SK-N-DZ (cell line): Measurements from ENCODE around the gene CCDC178.
"Not testable (repeated sequence)": the region's sequence is repeated elsewhere in the genome, so short reads cannot be mapped to it uniquely, and the experiment has no call there.

Source experiments
- DNase-seq: peaks from one replicate; pipeline ENCODE4 v3.0.0-alpha.2; 2015; ENCODE audit warnings: low spot score

Gene CCDC178

DNA sequence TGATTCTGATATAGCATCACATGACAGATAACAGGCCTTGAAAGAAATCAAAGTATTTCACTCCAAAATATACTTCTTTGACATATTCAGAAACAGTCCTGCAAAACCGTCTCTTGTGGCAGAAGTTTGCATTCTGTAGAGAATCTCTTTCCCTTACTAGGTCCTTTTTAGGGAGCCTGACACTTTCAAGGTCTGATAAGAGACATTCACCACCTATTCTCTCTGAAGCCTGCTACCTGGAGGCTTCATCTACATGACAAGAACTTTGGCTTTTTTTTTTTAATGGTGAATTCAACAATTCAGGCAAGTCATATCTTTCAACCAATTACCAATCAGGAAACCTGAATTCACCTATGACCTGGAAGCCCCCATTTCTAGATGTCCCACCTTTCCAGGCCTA, 83.8 kb downstream of the CCDC178 start:
- DNase-seq, result no peak

- DNase-seq, result peak; percentile 4
Measured at GRCh38 chr18:33355756-33356155, 84.8 kb downstream of the CCDC178 start.

DNA sequence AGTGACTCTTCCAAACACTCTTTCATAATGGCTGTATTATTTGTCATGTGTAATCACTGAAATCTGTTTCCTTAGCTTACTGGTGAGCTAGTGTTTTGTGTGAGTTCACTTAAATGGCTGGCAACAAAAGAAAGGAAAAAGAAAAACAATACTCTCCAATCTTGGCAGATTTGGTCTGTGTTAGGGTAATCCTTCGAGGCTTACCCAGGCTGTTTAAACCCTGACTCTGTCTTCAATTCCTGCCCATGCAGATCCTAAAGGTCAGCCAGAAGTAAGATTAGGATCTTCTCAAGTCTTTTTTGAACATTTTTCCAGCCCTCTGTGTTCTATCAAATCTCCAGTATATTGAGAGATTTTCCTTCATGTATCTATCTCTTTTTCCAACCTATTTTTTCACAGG, 85.3 kb downstream of the CCDC178 start:
- DNase-seq, result no peak

GRCh38 chr18:33350256-33350655, 90.3 kb downstream of the CCDC178 start:
- DNase-seq, result no peak

GRCh38 chr18:33339733-33340132, 100.8 kb downstream of the CCDC178 start:
- not testable (repeated sequence) for DNase-seq

DNA sequence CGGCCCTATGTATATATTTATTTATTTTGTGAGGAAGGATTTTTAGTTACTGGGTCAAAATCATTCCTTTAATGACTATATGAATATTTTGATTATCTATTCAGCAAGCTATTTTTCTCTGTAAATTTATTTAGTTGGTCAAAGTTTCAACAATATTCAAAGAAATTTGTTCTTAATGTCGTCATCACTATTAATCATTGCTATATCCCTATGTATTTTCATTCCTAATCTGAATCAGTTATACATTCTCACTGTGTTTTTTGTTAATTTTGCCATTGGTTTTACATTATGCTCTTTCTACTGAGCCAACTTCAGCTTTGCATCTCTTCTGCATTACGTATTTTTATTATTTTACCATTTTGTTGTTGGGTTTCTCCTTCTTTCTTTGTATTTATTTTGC, 105.7 kb downstream of the CCDC178 start:
- no peak for DNase-seq

DNA sequence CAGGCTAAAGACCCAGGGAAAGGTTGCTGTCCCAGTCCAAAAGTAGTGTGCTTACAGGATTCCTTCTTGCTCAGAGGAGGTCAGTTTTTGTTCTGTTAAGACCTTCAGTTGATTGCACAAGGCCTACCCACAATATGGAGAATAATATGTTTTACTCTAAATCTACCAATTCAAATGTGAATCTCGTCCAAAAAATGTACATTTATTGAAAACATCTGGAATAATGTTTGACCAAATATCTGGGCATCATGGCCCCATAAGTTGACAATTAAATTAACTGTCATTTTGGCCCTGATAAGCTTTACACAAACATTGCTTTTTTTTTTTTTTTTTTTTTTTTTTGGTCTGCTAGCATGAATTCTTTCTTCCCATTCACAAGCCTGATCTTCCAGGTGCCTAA, 109.8 kb downstream of the CCDC178 start:
- no peak for DNase-seq

DNA sequence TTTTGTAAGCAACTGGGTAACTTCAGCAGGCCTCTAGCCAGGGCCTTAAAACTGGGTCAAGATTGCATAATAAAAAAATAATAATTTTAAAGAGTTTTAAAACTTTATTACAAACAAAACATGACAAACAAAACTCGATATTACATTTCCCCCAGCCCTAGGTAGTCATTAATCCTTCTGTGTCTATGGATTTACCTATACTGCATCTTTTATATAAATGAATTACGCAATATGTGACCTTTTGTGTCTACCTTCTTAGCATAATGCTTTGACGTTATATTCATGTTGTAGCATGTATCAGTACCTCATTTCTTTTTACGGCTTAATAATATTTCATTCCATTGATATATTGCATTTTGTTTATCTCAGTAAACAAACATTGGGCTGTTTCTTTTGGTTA, 113.5 kb downstream of the CCDC178 start:
- DNase-seq, result no peak

- no peak for DNase-seq
Measured at GRCh38 chr18:33317640-33318039, 122.9 kb downstream of the CCDC178 start.

DNA sequence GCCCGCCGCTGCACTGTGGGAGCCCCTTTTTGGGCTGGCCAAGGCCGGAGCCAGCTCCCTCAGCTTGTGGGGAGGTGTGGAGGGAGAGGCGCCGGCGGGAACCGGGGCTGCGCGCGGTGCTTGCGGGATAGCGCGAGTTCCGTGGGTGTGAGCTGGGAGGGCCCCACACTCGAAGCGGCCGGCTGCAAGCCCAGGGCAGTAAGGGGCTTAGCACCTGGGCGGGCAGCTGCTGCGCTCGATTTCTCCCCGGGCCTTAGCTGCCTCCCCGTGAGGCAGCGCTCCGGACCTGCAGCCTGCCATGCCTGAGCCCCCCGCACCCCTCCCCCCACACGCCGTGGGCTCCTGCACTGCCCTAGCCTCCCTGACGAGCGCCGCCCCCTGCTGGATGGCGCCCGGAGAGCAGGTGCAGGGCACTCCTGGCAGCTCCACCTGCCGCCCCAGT, 124.4 kb downstream of the CCDC178 start:
- DNase-seq, result no peak

- DNase-seq, result no peak
Measured at GRCh38 chr18:33307520-33307919, 133.0 kb downstream of the CCDC178 start.

GRCh38 chr18:33304277-33304676, 136.2 kb downstream of the CCDC178 start:
- no peak for DNase-seq

- DNase-seq, result no peak
Measured at GRCh38 chr18:33291539-33291938, 149.0 kb downstream of the CCDC178 start.

DNA sequence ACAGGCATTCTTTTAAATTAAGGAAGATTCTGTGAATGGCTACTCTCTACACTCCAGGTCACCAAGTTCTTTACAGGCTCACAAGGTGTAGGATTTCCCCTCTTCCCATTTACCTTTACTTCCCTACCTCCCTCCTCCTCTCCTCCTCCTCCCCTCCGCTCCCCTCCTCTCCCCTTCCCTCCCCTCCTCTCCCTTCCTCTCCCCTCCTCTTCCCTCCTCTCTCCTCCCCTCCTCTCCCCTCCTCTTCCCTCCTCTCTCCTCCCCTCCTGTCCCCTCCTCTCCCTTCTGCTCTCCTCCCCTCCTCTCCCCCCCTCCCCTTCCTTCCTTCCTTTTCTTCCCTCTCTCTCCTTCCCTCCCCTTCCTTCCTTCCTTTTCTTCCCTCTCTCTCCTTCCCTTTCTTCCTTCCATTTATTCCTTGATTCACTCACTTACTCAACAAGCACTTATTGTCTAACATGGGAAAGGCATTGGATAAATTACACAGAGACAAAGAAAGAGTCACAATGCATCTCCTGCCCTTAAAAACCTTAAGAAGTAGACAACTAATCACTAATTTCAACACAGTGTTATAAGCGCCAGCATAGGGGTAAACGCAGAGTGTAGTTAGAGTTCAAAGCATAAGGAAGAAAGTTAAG, 152.3 kb downstream of the CCDC178 start:
- no peak for DNase-seq

DNA sequence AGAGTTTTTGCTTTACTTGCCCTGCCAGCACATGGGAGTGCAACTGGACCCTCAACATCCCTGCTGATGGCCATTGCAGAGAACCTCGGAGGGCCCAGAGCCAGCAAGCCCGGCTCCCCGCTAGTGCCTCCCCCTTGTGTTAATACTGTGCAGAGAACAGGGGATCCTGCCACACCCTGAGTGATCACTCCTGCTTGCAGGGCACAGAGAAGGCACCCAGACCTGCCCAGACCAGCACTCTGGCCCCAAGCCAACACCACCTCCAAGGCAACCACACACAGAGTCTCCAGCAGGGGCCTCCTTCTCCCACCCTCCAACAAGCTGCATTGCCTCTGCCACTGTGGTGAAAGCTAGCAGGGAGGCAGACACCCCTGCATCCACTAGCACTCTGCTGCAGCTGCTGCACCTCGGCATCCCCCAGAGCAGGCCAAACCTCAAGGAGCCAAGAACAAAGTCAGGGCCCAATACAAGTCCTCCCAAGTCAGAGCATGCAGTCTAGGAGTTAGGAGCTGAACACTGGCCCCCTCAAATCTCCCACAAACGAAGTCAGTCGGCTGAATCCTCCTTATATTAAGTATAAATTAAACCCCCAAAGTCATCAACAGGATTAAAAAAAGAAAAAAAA, 157.7 kb downstream of the CCDC178 start:
- peak; percentile 28 for DNase-seq

GRCh38 chr18:33282142-33282541, 158.4 kb downstream of the CCDC178 start:
- no peak for DNase-seq

DNA sequence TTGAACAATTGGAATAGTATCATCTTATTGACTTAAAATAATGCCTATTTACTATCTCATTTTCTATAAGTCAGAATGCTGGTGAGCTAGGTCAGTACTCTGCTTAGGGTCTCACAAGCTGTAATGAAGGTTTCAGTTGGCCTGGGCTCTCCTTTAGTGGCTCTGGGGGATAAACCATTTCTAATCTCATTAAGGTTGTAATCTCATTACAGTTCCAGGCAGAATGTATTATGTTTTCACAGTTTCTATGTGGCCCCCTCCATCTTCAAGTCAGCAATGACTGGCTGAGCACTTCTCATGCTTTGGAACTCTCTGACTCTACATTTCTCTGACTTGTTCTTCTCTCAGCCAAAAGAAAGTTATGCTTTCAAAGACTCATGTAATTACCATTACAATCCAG, 163.1 kb downstream of the CCDC178 start:
- DNase-seq, result peak; percentile 68

DNA sequence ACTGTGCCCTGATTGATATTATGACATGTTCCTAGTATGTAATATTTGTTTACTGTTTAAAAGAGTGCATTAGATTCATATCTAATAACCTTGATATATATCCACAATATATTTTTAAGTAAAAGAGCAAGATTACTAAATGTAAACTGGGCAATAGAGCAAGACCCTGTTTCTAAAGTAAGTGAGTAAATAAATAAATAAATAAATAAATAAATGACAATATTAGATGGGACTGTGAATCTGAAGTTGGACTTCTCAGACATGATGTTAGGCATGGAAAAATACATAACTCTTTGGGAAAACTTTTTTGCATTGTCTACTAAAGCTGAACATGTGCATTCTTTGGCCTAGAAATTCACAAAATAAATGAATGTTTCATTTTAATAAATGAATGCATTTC, 164.7 kb downstream of the CCDC178 start:
- DNase-seq, result no peak

DNA sequence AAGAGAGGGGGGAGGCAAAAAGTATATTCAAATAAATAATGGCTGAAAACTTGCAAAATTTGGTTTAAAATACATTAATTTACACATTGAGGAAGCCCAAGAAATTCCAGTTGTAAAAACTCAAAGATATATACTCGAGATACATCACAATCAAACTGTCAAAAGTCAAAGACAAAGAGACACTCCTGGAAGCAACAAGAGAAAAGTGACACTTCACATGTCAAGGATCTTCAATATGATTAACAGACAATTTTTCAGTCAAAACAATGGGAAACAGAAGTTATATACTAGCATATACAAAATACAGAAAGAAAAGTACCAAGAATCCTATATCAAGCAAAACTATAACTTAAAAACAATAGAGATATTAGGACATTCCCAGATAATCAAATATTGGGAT, 170.2 kb downstream of the CCDC178 start:
- no peak for DNase-seq

DNA sequence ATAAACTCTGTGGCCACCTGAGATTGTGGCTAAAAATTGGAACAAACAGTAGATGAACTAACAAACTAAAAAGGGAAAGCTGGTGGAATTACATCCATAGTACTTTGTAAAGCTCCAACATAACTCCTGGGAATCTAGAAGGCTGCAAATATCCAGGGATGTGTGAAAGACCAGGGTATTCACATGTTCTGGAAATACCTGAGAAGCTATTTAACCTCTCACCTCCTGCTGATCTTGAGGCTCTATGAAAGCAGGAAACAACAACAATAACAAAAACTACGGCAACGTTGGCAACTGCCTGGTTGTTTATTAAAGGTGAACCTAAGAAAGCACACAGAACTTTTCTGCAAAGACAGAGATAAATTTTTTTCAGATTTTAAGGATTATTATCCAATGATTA, 171.3 kb downstream of the CCDC178 start:
- DNase-seq, result no peak

DNA sequence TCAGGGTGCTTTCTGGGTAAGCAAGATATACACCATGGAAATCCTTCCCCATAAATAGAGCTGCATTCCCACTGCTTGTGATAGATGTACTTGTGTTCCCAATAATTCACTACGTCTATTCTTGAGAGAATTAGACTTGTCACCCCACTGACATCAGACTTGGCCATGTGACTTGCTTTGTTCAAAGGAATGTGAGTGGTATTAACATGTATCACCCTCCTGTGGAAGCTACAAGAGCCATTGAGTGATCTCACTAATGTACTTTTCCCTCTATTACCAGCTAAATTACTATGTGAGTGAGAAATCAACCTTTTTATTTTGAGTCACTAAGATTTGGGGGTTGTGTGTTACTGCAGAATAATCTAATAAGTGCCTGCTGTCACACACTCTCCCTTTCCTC, 176.0 kb downstream of the CCDC178 start:
- DNase-seq, result no peak

- DNase-seq, result no peak
Measured at GRCh38 chr18:33239298-33239697, 201.2 kb downstream of the CCDC178 start.

DNA sequence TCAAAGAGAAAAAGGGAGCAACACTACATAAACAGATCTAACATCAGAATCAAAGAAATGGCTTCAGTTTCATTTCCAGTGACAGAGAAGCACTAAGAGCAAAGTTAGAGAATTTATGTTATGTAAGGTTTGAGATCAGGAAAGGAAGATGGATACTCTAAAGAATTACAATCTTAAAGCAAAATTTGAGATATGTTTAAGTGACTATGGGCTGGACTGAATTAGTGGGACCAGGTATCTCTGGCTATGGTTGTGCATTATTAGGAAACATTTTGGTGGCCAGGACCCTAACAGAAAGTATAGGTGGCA, 208.2 kb downstream of the CCDC178 start:
- DNase-seq, result no peak
